H1 (cell line): Measurements from ENCODE around the gene TMEM117. TPM values are rescaled to one million over a fixed set of nuclear protein-coding genes. Genes with fewer than 3 reads are reported as not detected.

Experiments
- CTCF ChIA-PET: fragments of 300-600 bp; sonication (Branson Sonifier 250); formaldehyde crosslinking; loops from one replicate; lab custom pipeline; 2021; ENCODE audit not compliant: partially characterized antibody; lab: Charles Lee
- POLR2A ChIA-PET: fragments of 300-600 bp; sonication (Branson Sonifier 250); formaldehyde crosslinking; loops from one replicate; lab custom pipeline; 2021; ENCODE audit warnings: inconsistent platforms; ENCODE audit not compliant: partially characterized antibody; lab: Charles Lee
- DNase-seq, 2 experiments: peaks; one replicate each; pipeline versions ENCODE4 v3.0.0 to v3.0.0-alpha.2; 2010 to 2022; ENCODE audit warnings: low spot score in 2 of 2, low read depth in 1 of 2, mixed read lengths in 1 of 2
- FAIRE-seq: peaks from 2 replicates; lab custom pipeline; 2011; peaks lifted over from hg19 to GRCh38; lab: Jason Lieb, UNC
- H2AFZ ChIP-seq: 2 replicates; pipeline ENCODE4 v1.8.1; 2012; ENCODE audit warnings: low read length, inconsistent platforms
- H2AK5ac ChIP-seq: 2 replicates; pipeline ENCODE4 v1.6.1; 2013; ENCODE audit warnings: low read depth, low read length
- H2BK120ac ChIP-seq: replicated peaks from 2 replicates; pipeline ENCODE3; 2013; ENCODE audit warnings: low read depth, low read length, inconsistent platforms
- H2BK12ac ChIP-seq: 2 replicates; pipeline ENCODE4 v1.6.1; 2013; ENCODE audit warnings: low read depth, low read length
- H2BK15ac ChIP-seq: 2 replicates; pipeline ENCODE4 v1.6.1; 2013; ENCODE audit warnings: low read length
- H2BK20ac ChIP-seq: 2 replicates; pipeline ENCODE4 v1.6.1; 2013; ENCODE audit warnings: low read length
- H2BK5ac ChIP-seq: 2 replicates; pipeline ENCODE4 v1.6.1; 2013; ENCODE audit warnings: low read depth, low read length
- H3K14ac ChIP-seq: 2 replicates; pipeline ENCODE4 v1.6.1; 2013; ENCODE audit warnings: inconsistent platforms; ENCODE audit not compliant: insufficient read length
- H3K18ac ChIP-seq: 2 replicates; pipeline ENCODE4 v1.6.1; 2013; ENCODE audit warnings: low read length; ENCODE audit errors: extremely low read depth
- H3K23ac ChIP-seq: 2 replicates; pipeline ENCODE4 v1.6.1; 2013; ENCODE audit warnings: inconsistent platforms; ENCODE audit not compliant: insufficient read length
- H3K23me2 ChIP-seq: 2 replicates; pipeline ENCODE4 v1.6.1; 2013; ENCODE audit warnings: low read depth, low read length
- H3K27ac ChIP-seq: 2 replicates; pipeline ENCODE4 v1.6.1; 2011; ENCODE audit warnings: low read depth, low read length, inconsistent platforms
- H3K27me3 ChIP-seq, 4 experiments: replicated peaks in 1 of 4; 1 replicate in 1 of 4; 2 replicates in 3 of 4; pipeline versions ENCODE4 v1.6.1 to v1.8.1; 2011 to 2013; ENCODE audit warnings: low read length in 3 of 4, mild to moderate bottlenecking in 3 of 4, inconsistent platforms in 2 of 4, mixed read lengths in 2 of 4, moderate library complexity in 1 of 4; ENCODE audit not compliant: control insufficient read depth in 3 of 4, insufficient read depth in 3 of 4; ENCODE audit errors: extremely low read depth in 1 of 4
- H3K36me3 ChIP-seq, 4 experiments: 2 replicates each; pipeline versions ENCODE4 v1.6.1 to v1.8.1; 2011 to 2013; ENCODE audit warnings: mild to moderate bottlenecking in 4 of 4, low read length in 3 of 4, moderate library complexity in 2 of 4, control low read depth in 1 of 4, inconsistent platforms in 1 of 4; ENCODE audit not compliant: insufficient read depth in 4 of 4, control insufficient read depth in 2 of 4
- H3K4ac ChIP-seq: replicated peaks from 2 replicates; pipeline ENCODE3; 2013; ENCODE audit warnings: low read length, low read depth, mixed read lengths, inconsistent platforms; ENCODE audit not compliant: insufficient read length
- H3K4me1 ChIP-seq, 4 experiments: replicated peaks in 1 of 4; 1 replicate in 1 of 4; 2 replicates in 3 of 4; pipeline versions ENCODE4 v1.6.1 to v1.8.1; 2011 to 2013; ENCODE audit warnings: low read length in 3 of 4, inconsistent platforms in 2 of 4, mixed read lengths in 1 of 4; ENCODE audit not compliant: insufficient read depth in 4 of 4, control insufficient read depth in 3 of 4
- H3K4me2 ChIP-seq, 2 experiments: 2 replicates each; pipeline versions ENCODE4 v1.6.1 to v1.8.1; 2011 to 2013; ENCODE audit warnings: low read depth in 2 of 2, low read length in 2 of 2, control low read depth in 1 of 2, inconsistent platforms in 1 of 2, mild to moderate bottlenecking in 1 of 2; ENCODE audit not compliant: insufficient read depth in 1 of 2
- H3K4me3 ChIP-seq, 4 experiments: fragments of 200-600, 300-600 bp in 1 of 4; sonication (generic), shearing (Covaris generic), sonication (Bioruptor Twin) in 1 of 4; 2 replicates each; pipeline versions ENCODE4 v1.5.1 to v1.8.1; 2011 to 2016; ENCODE audit warnings: low read length in 4 of 4, low read depth in 3 of 4, control low read depth in 2 of 4, inconsistent platforms in 2 of 4, mild to moderate bottlenecking in 2 of 4, mixed read lengths in 1 of 4, moderate library complexity in 1 of 4; ENCODE audit not compliant: insufficient read depth in 2 of 4; ENCODE audit errors: extremely low read depth in 1 of 4
- H3K56ac ChIP-seq: replicated peaks from 2 replicates; pipeline ENCODE3; 2013; ENCODE audit warnings: low read depth, mild to moderate bottlenecking, mixed read lengths, low read length, inconsistent platforms; ENCODE audit not compliant: insufficient read length
- H3K79me1 ChIP-seq: 2 replicates; pipeline ENCODE4 v1.6.1; 2013; ENCODE audit warnings: low read depth, low read length, control low read depth
- H3K79me2 ChIP-seq, 2 experiments: 2 replicates each; pipeline versions ENCODE4 v1.6.1 to v1.8.1; 2012 to 2013; ENCODE audit warnings: low read length in 2 of 2, mild to moderate bottlenecking in 2 of 2, inconsistent platforms in 1 of 2; ENCODE audit not compliant: insufficient read depth in 2 of 2, control insufficient read depth in 1 of 2
- H3K9ac ChIP-seq, 4 experiments: replicated peaks in 1 of 4; 1 replicate in 1 of 4; 2 replicates in 3 of 4; pipeline versions ENCODE4 v1.6.1 to v1.8.1; 2011 to 2013; ENCODE audit warnings: low read depth in 3 of 4, low read length in 3 of 4, control low read depth in 2 of 4, mild to moderate bottlenecking in 2 of 4, moderate library complexity in 2 of 4, inconsistent platforms in 1 of 4; ENCODE audit errors: extremely low read depth in 1 of 4
- H3K9me3 ChIP-seq, 2 experiments: 2 replicates each; pipeline versions ENCODE4 v1.6.1 to v1.8.1; 2012 to 2013; ENCODE audit warnings: mild to moderate bottlenecking in 2 of 2, moderate library complexity in 2 of 2, control low read depth in 1 of 2, inconsistent platforms in 1 of 2, low read depth in 1 of 2, low read length in 1 of 2, mixed read lengths in 1 of 2; ENCODE audit not compliant: insufficient read depth in 2 of 2
- H4K20me1 ChIP-seq, 2 experiments: replicated peaks in 1 of 2; 2 replicates each; pipeline versions ENCODE3 to v1.8.1; 2011 to 2013; ENCODE audit warnings: inconsistent platforms in 2 of 2, low read length in 2 of 2, mild to moderate bottlenecking in 1 of 2; ENCODE audit not compliant: insufficient read depth in 2 of 2, control insufficient read depth in 1 of 2
- H4K5ac ChIP-seq: 2 replicates; pipeline ENCODE4 v1.6.1; 2013; ENCODE audit warnings: low read length, low read depth, mixed read lengths, inconsistent platforms; ENCODE audit not compliant: insufficient read length
- H4K8ac ChIP-seq: 2 replicates; pipeline ENCODE4 v1.8.0; 2013; ENCODE audit warnings: mild to moderate bottlenecking, moderate library complexity, low read length, inconsistent platforms; ENCODE audit not compliant: insufficient read depth; ENCODE audit errors: extremely low read depth
- H4K91ac ChIP-seq: replicated peaks from 2 replicates; pipeline ENCODE3; 2013; ENCODE audit warnings: low read length, mixed read lengths, inconsistent platforms; ENCODE audit not compliant: insufficient read length
- BACH1 ChIP-seq: IDR thresholded peaks from 2 replicates; pipeline ENCODE4 v1.6.1; 2012; ENCODE audit warnings: low read length, improper control_type of control experiment
- BCL11A ChIP-seq, 2 experiments: IDR thresholded peaks; one replicate each; pipeline ENCODE4 v1.6.1; 2011; ENCODE audit warnings: low read depth in 2 of 2, low read length in 2 of 2, mild to moderate bottlenecking in 2 of 2
- CEBPB ChIP-seq: IDR thresholded peaks from 2 replicates; pipeline ENCODE4 v1.6.1; 2012; ENCODE audit warnings: low read depth, low read length
- GABPA ChIP-seq: IDR thresholded peaks from 2 replicates; pipeline ENCODE4 v1.6.1; 2011; ENCODE audit warnings: mild to moderate bottlenecking, low read length, moderate library complexity, borderline replicate concordance; ENCODE audit not compliant: insufficient read depth
- JUND ChIP-seq: IDR thresholded peaks from 2 replicates; pipeline ENCODE4 v1.6.1; 2011; ENCODE audit warnings: mild to moderate bottlenecking, improper control_type of control experiment, low read length
- SIN3A ChIP-seq, 2 experiments: IDR thresholded peaks in 1 of 2; conservative IDR thresholded peaks in 1 of 2; 2 replicates each; pipeline ENCODE4 v1.6.1; 2011 to 2012; ENCODE audit warnings: low read length in 2 of 2, improper control_type of control experiment in 1 of 2, low read depth in 1 of 2, mild to moderate bottlenecking in 1 of 2
- TAF7 ChIP-seq: optimal IDR thresholded peaks from 2 replicates; pipeline ENCODE3; 2011; ENCODE audit warnings: low read depth, mild to moderate bottlenecking, inconsistent platforms, low read length, moderate library complexity, borderline replicate concordance
- YY1 ChIP-seq: IDR thresholded peaks from 2 replicates; pipeline ENCODE4 v1.6.1; 2011; ENCODE audit warnings: low read depth, mild to moderate bottlenecking, low read length
- WGBS, 2 experiments: shearing (Covaris generic) in 1 of 2; methylation state at CpG; one replicate each; pipeline versions ENCODE4 v1.1.6 to v1.1.7; 2013 to 2015; ENCODE audit warnings: low lambda C conversion rate in 2 of 2, mixed read lengths in 2 of 2, inconsistent platforms in 1 of 2, low coverage in 1 of 2, missing lambda C conversion rate in 1 of 2; ENCODE audit not compliant: insufficient replicate concordance in 2 of 2, insufficient coverage in 1 of 2, insufficient read length in 1 of 2; ENCODE audit errors: extremely low coverage in 1 of 2, missing lambda C conversion rate in 1 of 2; 5-methylcytosine and 5-hydroxymethylcytosine counted together
- polyA plus RNA-seq, 7 experiments: library from polyadenylated mRNA; depleted of rRNA in 3 of 7; stranded (reverse) in 5 of 7; unstranded in 2 of 7; fragments of >200 nt in 5 of 7; fragments of 200-250 nt in 2 of 7; gene quantifications; 1 replicate in 5 of 7; 2 replicates in 1 of 7; 4 replicates in 1 of 7; pipeline versions ENCODE4 v1.2.1 to v1.2.3, GENCODE V29; 2011 to 2013; ENCODE audit warnings: missing spikeins in 2 of 7, mixed read lengths in 2 of 7
- total RNA-seq: library from RNA; stranded (reverse); fragmentation: NEBNext Ultra II Directional; extraction: Animal tissue kit (Norgen Biotek cat#: 25700); gene quantifications from 2 replicates; pipeline ENCODE4 v1.2.1, GENCODE V29; 2021
- TF ChIP-seq, protein P1 (sequence below): IDR thresholded peaks from 2 replicates; pipeline ENCODE4 v1.6.1; 2012; ENCODE audit warnings: inconsistent platforms
- TF ChIP-seq, protein P2 (sequence below): IDR thresholded peaks from 2 replicates; pipeline ENCODE4 v1.6.1; 2012; ENCODE audit warnings: low read length, inconsistent platforms

The TMEM117 gene
- total and polyA plus RNA-seq, 2 of the 8 experiments (the other 6 are each of a cell fraction or from before 2014, with no cell fraction given), result 0.80 to 1.4 TPM

DNA sequence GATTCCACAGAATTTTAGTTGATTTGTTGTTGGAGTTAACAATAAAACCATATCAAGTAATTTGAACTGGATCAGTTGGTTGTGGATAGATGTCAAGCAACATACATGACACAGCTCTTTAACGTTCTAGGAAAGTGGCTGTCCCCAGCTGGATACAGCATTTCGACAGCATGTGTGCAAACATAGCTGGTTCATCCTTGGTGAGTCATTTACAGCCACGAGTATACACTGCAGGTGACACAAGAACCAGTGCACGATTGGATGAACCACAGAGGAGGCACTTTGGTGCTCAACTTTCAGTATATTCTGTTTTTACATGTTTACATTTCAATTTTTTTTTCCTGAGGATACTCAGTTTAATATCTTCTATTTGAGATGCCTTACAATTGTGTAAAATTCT lies 242.4 kb downstream of the TMEM117 start:
- Histone ChIP-seq H4K91ac (no peak overlapping the region), H3K9me3 (no peaks in the 10 kb centered on the region), H4K8ac (no peak overlapping the region), H3K4me2 (no peak overlapping the region), H3K23me2 (no peaks in the 10 kb centered on the region), H2AFZ (no peak overlapping the region), H3K18ac (no peak overlapping the region), H3K27ac (no peak overlapping the region), H2AK5ac (no peak overlapping the region), H2BK20ac (no peak overlapping the region), H3K14ac (no peak overlapping the region), H3K36me3 (no peaks in the 10 kb centered on the region), H4K20me1 (no peaks in the 10 kb centered on the region), H3K4me3 (no peak overlapping the region), H3K4me1 (peaks cover 0 to 3% (median 0%) of the 10 kb centered on the region in 4 experiments; a peak in 1 of 7 replicates), H2BK12ac (no peak overlapping the region), H2BK5ac (no peak overlapping the region), H4K5ac (no peak overlapping the region), H3K79me1 (no peaks in the 10 kb centered on the region), H3K9ac (no peak overlapping the region), H2BK15ac (no peak overlapping the region), H3K27me3 (no peaks in the 10 kb centered on the region), H3K79me2 (no peaks in the 10 kb centered on the region), H3K4ac (no peak overlapping the region), H3K23ac (peak overlapping the region; percentile 65), H3K56ac (no peak overlapping the region), H2BK120ac (no peak overlapping the region)
- WGBS, 2 experiments, result 89% methylated on average over 4 of the region's 4 CpGs; no CpG with 5 or more reads in 1 of the 2 experiments
- DNase-seq, result no peak
- POLR2A ChIA-PET, result no interaction called here
- TF ChIP-seq TAF7 (no peak), BCL11A (IDR thresholded peaks at IDR 0.05; ENCODE audit: low read depth in 2 of 2, low read length in 2 of 2) (no peak), SIN3A (conservative IDR thresholded peaks at IDR 0.05 in 1 of 2, IDR thresholded peaks at IDR 0.05 in 1 of 2; ENCODE audit: low read depth in 1 of 2, low read length in 2 of 2) (no peak), CEBPB (no peak), BACH1 (no peak), GABPA (no peak), YY1 (no peak), JUND (no peak)
- TF ChIP-seq, protein P1, sequence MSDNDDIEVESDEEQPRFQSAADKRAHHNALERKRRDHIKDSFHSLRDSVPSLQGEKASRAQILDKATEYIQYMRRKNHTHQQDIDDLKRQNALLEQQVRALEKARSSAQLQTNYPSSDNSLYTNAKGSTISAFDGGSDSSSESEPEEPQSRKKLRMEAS, result no peak
- TF ChIP-seq, protein P2, sequence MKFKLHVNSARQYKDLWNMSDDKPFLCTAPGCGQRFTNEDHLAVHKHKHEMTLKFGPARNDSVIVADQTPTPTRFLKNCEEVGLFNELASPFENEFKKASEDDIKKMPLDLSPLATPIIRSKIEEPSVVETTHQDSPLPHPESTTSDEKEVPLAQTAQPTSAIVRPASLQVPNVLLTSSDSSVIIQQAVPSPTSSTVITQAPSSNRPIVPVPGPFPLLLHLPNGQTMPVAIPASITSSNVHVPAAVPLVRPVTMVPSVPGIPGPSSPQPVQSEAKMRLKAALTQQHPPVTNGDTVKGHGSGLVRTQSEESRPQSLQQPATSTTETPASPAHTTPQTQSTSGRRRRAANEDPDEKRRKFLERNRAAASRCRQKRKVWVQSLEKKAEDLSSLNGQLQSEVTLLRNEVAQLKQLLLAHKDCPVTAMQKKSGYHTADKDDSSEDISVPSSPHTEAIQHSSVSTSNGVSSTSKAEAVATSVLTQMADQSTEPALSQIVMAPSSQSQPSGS, result no peak
- FAIRE-seq, result no peak
- CTCF ChIA-PET, result no interaction called here
